COLO668 (cell line): ENCODE measurements around the gene CASZ1.

Source experiments
- DNase-seq: peaks from one replicate; lab custom pipeline; 2025; ENCODE audit not compliant: unreplicated experiment; lab: John Stamatoyannopoulos, UW

The CASZ1 gene

DNA sequence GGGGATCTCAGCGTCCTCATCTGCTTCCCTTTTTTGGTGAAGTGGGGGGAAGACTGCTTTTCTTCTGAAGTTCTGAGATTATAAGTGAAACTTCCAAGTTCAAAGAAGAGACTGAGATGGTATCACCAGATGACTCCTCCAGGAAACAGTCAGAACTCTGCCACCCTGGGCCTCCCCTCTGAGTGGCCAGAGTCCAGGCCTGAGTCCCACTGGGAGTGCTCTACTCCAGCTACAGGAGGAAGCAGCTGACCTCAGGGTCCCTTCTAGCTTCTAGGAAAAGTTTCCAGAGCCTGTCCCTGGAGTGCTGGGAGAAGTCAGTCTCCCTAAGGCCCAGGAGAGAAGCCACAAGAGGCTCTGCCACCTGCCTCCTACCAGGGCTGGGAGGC lies 104.7 kb downstream of the CASZ1 start:
- no peak for DNase-seq

DNA sequence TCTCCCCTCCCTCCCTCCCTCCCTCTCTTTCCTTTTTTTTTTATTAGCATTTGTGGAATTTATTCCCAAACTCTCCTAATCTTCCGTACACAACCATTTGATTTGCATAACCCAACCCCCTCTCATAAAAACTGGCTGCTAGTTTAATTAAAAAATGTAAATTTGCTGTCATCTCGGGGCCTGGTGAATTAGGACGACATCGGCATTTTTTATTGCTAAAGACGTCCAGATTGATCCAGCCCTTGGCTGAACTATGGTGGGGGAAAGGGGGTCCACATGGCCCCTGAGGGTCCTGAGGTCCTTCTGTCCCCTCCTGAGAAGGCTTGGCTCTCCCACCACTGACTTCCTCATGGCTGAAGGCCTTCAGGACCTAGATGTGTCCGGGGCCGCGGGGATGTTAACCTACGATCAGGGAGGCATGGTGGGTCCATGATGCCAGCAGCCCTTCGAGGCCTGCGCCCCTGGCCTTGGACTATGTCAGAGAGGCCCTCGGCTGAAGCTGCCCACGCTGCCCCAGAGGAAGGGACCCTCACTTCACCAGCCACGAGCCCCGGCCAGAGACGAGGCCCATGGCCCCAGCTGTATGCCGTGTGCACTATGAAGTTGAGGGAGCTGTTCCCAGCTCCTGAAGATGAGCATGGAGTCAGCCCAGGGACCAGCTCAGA lies 105.2 kb downstream of the CASZ1 start:
- DNase-seq = no peak

DNA sequence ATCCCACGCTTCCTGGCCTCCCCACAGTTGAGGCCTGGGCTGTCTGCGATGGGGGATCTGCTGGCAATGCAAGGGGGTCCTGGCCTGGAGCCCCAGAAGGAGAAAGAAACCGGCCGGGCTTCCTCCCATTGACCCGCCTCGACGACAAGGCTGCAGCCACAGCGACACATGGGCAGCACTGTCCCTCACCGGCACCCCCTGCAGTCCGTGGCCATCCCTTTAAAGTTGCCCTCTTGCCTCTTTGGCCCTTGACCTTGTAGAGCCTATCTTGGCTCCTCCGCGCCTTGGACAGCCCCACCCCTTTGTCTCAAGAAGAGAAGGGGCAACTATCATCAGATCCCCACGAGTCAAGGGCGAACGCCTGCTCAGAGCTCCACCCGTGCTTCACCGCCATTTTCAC lies 106.0 kb downstream of the CASZ1 start:
- no peak for DNase-seq

DNA sequence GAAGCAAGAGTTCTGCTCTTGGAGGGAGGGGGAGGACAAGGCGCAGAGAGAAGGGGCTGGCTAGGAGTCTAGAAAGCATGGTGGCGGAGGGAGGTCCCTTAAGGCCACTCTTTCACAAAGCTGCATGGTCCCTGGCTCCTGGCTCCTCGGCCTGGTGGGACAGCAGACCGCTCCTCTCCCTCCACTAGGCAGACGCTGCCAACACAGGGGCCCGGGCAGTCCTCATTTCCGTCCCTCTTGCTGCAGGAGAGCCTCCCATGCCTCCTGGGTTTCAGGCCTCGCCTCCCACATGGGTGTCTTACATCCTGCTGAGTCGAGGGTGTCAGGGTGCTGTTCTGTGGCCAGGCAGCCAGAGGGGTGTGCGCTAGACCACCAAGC lies 108.0 kb downstream of the CASZ1 start:
- no peak for DNase-seq

DNA sequence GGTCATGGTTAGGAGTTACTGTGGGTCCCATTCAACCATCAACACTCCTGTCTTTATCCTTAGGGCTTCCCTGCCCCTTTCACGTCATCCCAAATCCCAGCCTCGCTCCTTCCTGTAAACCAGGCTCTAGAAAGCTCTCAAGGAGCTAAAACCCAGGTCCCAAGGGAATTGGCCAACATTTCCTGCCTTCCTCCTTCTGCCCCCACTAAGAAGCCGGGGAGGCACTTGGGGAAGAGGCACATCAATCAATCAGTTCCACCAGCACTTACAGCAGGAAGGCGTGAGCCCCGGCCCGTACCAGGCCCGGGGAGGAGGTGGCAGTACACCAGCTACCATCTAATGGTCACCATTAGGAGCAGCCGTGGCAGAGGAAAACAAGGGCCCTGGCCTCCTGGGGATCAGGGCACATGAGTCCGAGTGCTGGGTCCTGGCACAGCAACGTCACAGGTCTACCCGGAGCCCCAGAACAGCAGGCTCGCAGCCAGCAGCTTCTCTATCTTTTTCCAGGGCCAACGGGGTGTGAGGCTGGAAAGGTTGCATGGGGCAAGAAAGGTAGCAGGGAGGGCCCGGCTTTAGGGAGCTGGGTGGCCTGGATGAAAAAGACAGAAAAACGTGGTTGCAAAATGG lies 108.6 kb downstream of the CASZ1 start:
- no peak for DNase-seq

DNA sequence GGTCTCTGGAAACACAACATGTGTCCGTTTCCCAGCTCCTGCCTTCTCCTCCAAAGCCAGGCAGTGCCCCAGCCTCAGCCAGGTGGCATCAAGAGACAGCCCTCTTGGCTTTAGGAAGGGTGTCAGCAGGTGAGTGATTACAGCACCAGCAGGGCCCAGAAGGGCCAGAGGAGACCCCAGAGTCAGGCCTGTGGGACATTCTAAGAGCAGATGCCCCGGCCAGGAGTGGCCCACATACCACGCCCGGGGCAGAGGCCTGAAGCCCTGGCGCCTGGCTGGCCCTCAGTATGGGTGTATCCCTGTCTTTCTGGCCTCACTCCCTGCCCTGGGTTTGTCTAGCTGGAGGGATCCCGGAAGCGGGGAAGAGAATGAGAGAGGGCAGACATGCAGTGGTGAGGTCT lies 109.2 kb downstream of the CASZ1 start:
- peak; percentile 91 for DNase-seq

DNA sequence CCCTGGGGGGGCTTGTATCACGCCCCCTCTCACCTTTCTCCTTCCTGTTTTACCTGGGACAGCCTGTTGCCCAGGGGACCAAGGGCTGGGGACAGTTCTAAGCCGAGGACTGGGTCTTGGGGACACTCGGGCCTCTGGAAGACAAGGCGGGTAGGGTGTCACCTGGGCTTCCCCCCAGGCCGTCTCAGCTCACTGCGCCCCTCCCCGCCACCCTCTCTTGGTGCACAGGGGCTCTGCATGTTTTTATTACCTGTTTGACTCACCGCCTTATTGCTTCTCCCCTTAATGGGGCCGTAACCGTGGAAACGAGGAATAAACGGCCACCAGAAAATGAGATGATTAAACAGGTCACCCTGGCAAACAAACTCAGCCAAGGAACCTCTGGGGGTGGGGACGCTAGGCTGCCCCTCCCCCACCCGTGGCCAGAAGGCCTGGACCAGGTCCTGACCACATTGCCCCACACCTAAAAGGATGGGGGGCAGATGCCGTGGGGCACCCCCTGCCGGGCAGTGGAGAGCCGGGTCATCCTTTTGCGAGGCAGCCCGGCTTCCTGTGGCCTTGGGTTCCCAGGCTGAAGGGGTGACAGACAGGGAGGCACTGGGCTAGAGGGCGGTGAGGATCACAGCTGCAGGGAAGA lies 109.9 kb downstream of the CASZ1 start:
- peak; percentile 93 for DNase-seq

DNA sequence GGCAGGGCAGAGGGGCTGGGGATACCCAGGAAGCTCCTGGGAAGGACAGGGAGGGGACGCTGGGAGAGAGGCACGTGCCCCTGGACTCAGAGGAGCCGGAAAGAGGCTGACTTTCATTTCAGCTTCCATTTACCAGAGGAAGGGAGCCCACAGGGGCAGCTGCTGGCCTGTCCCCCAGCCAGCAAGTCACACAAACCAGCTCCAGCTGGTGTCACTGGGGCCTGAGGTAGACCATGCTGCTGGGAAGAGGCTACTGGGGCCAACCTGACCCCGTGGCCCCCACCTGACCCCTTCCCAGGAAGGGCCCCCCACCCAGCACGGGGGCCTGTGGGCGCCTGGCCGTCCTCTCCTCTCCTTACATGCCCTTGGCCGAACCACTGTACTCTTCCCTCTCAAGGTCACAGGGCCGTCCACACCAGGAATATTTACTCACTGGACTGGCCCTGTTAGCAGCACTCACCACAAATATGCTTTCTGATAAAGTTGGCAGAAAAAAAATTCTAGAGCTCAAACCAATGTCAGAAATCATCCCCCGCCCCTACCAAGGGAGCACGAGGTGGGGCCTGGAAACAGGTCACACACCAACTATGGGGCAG lies 110.5 kb downstream of the CASZ1 start:
- peak; percentile 74 for DNase-seq

DNA sequence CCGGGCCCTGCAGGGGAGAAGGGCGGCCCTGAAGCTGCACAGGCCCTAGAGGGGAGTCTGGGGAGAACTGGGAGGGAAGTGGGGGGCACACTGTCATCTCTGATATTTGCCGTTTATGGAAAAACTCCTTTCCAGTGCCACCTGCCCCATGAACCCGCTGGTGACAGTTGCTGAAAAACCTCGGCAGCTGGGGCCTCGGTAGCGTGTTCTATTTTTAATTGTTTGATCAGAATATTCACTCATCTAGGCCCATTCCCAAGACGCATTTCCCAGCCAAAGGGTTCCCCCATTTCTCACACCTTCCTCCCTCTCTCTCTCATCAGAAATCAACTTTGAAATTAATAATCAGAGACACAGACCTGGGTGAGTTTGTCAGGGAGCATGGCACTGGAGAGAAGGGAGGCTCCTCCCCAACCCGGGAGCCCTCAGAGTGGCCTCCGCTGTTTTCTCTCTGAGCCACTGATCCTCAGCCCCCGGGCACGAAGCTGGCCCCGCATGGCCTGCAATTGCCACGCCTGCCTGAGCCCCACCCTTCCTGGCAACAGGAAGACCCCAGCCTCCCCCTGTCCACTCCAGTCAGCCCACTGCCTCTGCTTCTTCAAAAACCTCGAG lies 111.1 kb downstream of the CASZ1 start:
- peak; percentile 68 for DNase-seq

DNA sequence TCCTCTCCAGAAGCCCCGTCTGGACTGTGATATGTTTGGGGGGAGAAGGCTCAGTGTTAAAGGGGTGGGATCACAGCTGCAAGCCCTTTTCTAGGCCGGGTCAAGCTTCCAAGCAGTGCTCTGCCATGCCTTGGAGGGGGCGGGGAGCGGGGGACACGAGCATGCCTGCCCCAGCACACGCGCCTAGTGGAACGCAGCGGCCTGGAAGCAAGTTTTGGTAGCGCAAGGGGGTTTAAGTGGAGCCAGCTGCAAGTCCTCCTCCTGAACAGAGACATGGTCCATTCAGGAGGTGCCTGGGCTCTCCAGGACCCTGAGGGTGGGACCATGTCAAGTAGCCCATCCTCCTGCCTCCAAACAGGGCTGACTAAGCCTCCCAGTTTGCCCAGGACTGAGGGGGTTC lies 112.2 kb downstream of the CASZ1 start:
- DNase-seq = no peak

DNA sequence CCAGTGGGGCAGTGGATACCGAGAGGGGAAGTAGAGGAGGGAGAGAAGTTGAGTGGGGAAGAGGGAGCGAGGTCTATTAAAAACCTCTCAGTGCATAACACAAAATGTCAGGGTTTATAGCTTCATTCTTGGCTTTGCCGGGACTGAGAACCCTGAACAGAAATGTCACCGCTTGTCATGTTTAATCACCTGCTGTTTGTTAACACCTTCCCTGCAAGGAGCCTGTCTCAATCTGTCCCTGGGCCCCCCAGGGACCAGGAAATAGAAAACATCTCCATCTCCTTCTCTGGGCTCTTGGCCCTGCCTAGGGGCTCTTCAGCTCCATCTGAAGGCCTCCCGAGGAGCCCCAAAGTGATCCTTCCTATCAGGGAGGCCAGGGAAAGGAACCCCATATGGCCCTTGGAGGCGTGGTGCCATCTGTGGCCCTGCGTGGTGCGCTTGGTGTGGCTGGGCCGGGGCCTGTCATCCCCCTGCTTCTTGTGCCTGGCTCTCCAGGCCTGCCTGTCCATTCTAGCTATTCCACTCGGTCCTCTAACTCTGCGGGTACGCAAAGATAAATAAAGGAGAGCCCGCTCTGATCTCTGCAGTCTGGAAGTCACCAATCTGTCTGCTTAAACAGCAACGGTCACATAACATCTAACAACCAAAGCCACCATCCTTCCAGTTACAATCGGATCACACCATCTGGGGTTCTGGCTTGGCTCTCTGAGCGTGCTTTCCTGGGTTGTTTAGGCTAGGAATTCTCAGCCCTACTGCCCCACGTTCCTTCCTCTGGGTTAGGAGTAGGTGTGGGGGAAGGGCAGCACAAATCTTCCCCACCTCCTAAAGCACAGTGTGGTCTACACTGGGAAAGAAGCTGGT lies 113.8 kb downstream of the CASZ1 start:
- DNase-seq = peak; percentile 84

DNA sequence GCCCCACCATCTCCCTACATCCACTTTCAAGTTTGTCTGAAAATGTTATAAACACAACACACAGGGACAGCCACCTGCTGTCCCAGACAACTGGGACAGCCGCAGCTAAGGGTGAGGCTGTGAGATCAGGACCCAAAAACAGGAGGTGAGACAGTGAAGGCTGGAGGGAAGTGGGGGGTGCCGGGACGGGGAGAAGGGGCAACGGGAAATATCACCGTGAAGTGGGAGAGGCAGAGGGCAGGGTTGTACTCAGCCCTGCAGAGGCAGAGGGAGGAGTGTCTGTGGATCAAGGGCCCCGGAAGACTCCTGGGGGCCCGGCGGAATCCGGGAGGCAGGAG lies 114.4 kb downstream of the CASZ1 start:
- peak; percentile 72 for DNase-seq

DNA sequence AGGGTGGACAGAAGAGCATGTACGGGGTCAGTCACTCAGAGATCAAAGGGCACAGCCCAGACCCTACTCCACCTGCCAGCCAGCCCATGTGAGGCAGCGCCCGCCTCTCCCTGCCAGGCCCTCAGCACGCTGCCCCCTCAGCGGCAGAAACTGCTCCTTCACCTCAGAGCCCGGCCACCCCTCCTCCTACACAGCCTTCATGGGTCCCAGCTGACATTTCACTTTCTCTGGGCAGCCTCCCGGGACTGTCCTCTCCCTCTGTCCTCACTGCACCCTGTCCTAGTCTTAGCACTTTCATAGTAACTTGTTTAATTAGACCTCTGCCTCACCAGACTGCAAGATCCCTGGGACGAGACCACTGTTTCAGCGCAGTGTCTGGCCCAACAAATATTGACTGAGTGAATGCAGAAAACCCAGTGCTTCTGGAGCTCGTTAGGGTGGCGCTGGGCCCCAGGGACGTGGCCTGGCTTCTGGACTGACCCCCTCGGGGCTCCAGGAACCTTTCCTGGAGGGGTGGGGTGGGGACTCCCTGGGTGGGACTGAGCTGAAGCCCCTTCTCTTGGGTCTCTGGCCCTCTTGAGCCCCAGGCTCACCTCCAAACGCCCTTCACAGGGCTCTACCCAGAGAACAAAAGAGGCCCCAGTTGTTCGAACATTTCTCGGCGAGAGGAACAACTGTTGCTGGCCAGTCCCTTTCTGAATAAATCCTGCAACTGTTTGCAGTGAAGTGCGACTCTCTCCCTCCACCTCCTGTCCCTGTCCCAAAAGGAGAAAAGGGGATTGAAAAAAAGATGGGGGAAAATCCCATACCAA lies 114.9 kb downstream of the CASZ1 start:
- DNase-seq = peak; percentile 55

DNA sequence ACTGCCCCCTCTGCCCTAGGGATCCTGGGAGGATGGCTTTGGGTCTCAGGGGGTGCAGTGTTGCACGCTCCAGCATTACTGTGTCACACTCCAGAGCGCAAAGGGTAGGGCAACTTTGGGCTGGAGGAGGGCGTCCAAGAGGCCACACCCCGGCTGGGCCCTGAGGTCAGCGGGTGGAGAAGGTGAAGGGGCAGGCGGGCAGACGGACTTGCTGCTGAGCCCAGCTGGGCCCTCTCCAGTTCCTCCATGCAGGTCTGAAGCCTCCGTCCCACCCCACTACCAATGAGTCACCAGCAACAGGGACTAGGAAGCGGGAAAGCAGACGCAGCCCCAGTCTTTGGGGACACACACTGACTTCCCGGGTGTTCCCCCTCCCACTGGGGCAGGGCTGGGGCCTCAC lies 116.0 kb downstream of the CASZ1 start:
- no peak for DNase-seq

DNA sequence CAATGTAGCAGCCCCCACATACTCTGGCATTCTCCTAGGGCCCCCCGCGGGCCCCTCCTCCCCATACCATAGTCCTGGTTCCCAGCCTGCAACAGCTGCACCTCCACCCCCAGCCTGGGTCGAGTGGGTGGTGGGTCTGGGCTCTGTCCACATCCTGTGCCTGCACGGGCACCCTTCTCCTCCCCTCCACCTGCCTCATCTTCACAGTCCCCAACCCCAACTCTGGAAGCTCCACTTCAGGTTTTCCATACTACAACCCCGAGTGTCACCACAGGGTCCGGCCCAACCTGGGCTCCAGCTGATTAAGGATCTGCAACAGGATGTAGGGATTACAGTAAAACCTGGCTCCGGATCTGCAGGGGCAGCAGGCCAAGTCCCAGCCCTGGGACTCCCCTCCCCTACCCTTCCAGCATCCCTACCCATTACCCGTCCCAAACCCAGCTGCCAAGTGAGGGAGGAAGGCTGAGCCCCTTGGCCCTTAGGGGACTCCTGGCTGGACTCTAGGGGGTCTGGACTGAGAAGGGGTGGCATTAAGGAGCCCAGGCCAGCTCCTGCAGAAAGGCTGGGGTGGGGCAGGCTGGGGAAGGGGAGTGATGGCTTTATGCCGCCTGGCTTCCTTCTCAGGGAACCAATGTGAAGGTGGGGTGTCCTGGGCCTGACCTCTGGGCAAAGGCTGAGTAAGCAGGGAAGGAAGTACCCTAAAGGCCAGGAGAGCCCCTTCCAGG lies 116.8 kb downstream of the CASZ1 start:
- peak; percentile 96 for DNase-seq

DNA sequence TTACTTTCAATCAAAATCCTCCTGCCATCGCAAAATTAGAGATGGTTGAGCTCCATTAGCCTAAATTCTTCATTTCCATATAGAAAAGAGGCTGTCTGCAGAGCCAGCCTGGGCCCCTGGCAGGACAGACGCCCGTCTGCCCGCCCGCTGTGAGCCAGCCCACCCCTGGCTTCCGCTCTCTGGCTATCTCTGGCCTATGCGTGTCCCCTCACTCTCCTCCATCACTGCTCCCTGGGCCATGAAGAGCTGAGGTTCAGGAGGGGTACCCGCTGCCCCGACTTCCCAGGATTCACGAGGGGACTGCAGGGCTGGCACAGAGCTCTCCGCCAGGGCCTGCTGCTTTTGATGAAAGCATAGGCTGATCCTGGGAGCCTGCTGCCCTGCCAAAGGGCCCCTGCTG lies 117.6 kb downstream of the CASZ1 start:
- no peak for DNase-seq

DNA sequence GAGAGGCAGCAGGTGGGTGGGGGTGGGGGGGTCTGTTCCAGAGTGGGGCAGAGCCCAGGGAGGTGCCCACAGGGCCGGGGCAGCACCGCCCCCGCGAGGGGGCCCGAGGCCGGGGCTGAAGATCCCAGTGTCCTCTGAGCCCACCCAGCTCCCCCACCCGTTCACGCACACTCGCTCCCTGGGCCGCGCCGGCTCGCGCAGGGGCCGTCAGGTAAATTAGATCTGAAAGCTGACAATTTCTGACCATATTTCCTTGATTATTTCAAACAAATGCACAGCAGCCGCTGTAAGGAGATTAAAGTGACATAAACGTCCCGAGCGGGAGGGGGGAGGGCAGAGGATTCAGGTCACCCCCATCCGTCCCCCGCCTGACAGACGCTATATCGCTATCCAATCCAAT lies 118.0 kb downstream of the CASZ1 start:
- DNase-seq = no peak

DNA sequence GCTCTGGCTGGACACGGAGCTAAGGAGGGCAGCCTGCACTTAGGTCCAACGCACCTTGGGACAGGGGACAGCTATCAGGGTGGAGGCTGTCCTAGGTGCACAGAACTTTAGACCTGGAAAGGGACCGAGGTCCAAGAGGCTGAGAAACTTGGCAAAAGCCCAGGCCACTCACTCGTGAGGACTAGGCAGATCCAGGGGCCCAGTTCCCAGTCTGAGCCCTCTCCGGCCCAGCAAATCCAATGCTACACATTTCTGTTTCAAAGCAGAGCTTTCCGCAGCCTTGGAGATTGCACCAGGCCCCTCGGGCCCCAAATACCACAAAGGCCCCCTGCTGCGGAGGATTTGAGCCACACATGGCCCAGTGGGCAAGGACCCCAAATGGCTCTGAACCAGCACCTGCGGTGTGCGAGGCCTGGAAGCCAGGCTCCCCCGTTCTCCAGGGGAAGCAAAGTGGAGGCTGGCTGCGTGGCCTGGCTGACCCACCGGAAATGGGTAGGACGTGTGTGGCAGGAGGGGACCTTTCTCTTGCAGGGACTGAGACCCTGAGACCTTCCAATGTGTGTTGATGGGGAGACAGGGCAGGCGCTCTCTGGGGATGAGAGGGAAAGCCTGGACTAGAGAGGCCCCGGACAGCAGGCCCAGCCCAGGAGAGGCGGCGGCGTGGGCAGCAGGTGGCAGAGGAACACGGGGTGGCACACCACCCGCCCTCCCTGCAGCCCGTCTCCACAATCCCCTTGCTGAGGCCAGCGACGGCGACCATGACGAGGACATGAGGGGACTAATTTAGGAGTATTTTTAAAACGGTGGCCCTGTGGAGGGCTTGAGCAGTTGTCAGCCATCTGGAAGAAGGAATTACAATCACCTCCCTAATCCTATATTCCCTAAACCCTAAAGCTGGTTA lies 118.7 kb downstream of the CASZ1 start:
- DNase-seq = peak; percentile 59

DNA sequence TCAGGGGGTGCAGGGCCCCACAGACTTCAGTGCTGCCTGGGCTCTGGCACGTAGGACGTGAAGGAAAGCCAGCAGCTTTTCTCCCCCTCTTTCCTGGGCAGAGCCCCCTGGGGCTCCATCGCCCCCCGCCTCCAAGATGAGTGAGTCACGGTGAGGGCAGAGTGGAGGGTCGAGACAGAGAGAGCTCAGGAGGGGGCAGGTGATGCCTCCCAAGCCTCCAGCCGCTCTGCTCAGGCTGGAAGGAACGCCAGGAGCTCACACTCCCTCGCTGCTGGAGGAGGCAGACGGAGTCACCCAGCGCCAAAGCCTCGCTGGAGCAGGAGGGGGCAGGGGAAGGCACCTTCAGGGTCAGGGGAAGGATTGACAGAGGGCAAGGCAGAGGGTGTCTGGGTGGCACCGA lies 119.5 kb downstream of the CASZ1 start:
- peak; percentile 59 for DNase-seq
